ENCODE measurements around the gene REXO1. TPM values are rescaled to one million over a fixed set of nuclear protein-coding genes. Genes with fewer than 3 reads are reported as not detected.

The REXO1 gene
- total RNA-seq (2021) (48.9 to 61.1 TPM (median 50.1 TPM) in 3 replicates), Bru-seq, nascent RNA (percentile 55 among the genes with signal in this experiment)
- long read RNA-seq, experiment 1, full-length matches to known transcripts: 48 of 89 reads
- long read RNA-seq, experiment 1, partial matches to known transcripts: 25 of 89 reads
- long read RNA-seq, experiment 1, other reads (novel, unspliced or antisense): 16 of 89 reads
- long read RNA-seq, experiment 2, full-length matches to known transcripts: 11 of 48 reads
- long read RNA-seq, experiment 2, partial matches to known transcripts: 21 of 48 reads
- long read RNA-seq, experiment 2, other reads (novel, unspliced or antisense): 16 of 48 reads
- long read RNA-seq, experiment 3: 0 reads

DNA sequence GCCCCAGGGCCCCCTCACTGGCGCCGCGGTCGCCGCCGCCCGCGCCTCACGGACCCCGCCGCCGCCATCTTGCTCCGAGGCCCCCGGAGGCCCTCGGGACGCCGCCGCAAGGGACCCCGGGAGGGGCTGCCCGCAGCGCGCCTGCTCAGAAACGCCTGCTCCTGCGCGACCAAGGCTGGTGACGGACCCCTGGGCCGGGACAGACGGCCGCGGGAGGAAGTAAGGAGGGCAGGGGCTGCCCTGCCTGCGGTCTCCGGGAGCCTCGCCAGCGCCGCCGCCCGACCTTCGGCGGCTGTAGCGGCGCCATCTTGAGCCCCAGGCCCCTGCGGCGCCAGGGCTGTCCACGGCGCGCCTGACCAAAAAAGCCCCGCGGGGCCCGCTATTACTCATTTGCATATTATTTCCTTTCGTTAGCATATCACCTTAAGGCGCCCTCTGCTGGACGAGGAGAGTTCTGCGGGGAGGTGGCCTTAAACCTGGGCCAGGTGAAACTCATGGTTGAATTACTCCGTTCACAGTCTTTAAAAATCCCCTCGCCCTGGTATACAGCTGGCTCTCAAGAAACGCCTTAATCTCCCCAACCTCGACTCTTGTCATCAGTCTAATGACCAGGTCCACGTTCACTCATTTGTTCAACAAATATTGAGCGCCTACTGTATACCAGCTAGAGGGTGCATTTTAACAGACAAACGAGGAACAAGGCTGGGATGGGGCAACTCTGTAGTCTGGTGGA is at the start of gene REXO1:
TSS of gene REXO1 (minus strand) at position 85 of the 733 bp plus-strand sequence. CDS start 125 bp downstream, outside the sequence.
- ChIA-PET CTCF (interaction anchor here (0.7 to 2.3 kb wide), 5 partner anchors 9 to 130 kb away, joined by 3 to 20 read pairs (median 6); no protein-coding TSS in a partner anchor), POLR2A (no interaction called here)
- Mint-ChIP-seq H3K36me3 (no peaks in the 10 kb centered on the region), H3K4me1 (peaks cover 25% of the 10 kb centered on the region), H3K4me3 (peak within 1 kb of the TSS; percentile 93), H3K9me3 (no peaks in the 10 kb centered on the region), H3K27ac (peak within 1 kb of the TSS; percentile 97), H3K27me3 (ENCODE audit: low read depth) (no peaks in the 10 kb centered on the region)
- peak; percentile 46 for ATAC-seq
- DNase-seq (ENCODE audit: low spot score): peak; percentile 99
- TF ChIP-seq, protein P1, sequence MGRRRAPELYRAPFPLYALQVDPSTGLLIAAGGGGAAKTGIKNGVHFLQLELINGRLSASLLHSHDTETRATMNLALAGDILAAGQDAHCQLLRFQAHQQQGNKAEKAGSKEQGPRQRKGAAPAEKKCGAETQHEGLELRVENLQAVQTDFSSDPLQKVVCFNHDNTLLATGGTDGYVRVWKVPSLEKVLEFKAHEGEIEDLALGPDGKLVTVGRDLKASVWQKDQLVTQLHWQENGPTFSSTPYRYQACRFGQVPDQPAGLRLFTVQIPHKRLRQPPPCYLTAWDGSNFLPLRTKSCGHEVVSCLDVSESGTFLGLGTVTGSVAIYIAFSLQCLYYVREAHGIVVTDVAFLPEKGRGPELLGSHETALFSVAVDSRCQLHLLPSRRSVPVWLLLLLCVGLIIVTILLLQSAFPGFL (CRISPR knock-in tag; IDR thresholded peaks at IDR 0.05; ENCODE audit: borderline replicate concordance): no peak
- TF ChIP-seq, protein P2, sequence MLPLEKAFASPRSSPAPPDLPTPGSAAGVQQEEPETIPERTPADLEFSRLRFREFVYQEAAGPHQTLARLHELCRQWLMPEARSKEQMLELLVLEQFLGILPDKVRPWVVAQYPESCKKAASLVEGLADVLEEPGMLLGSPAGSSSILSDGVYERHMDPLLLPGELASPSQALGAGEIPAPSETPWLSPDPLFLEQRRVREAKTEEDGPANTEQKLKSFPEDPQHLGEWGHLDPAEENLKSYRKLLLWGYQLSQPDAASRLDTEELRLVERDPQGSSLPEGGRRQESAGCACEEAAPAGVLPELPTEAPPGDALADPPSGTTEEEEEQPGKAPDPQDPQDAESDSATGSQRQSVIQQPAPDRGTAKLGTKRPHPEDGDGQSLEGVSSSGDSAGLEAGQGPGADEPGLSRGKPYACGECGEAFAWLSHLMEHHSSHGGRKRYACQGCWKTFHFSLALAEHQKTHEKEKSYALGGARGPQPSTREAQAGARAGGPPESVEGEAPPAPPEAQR (CRISPR knock-in tag; IDR thresholded peaks at IDR 0.05): no peak
- TF ChIP-seq CBFB (CRISPR knock-in tag; IDR thresholded peaks at IDR 0.05; ENCODE audit: low read depth) (no peak), NFE2L1 (CRISPR knock-in tag; IDR thresholded peaks at IDR 0.05) (no peak), SP1 (CRISPR knock-in tag; conservative IDR thresholded peaks at IDR 0.05) (peak; percentile 73), ZNF423 (CRISPR knock-in tag; IDR thresholded peaks at IDR 0.05) (no peak), ZNF232 (CRISPR knock-in tag; IDR thresholded peaks at IDR 0.05) (no peak), FOXK1 (CRISPR knock-in tag; IDR thresholded peaks at IDR 0.05) (peak; percentile 67), FOXP4 (CRISPR knock-in tag; IDR thresholded peaks at IDR 0.05) (no peak), ARID4B (CRISPR knock-in tag; IDR thresholded peaks at IDR 0.05; ENCODE audit: borderline replicate concordance) (peak; percentile 38; the same call in 1 of the 2 replicates), ATF3 (CRISPR knock-in tag; conservative IDR thresholded peaks at IDR 0.05) (no peak), KAT7 (CRISPR knock-in tag; IDR thresholded peaks at IDR 0.05; ENCODE audit: borderline replicate concordance) (peak; percentile 83; the same call in 1 of the 2 replicates), TEAD4 (CRISPR knock-in tag; IDR thresholded peaks at IDR 0.05) (no peak), RELA (CRISPR knock-in tag; IDR thresholded peaks at IDR 0.05; ENCODE audit: borderline replicate concordance) (no peak), HMGXB4 (CRISPR knock-in tag; IDR thresholded peaks at IDR 0.05) (peak; percentile 89; the same call in 1 of the 2 replicates), ZNF121 (CRISPR knock-in tag; IDR thresholded peaks at IDR 0.05) (0 out of 2 replicates have a peak, but pooled peaks have one; percentile 25)
- TF ChIP-seq, protein P3, sequence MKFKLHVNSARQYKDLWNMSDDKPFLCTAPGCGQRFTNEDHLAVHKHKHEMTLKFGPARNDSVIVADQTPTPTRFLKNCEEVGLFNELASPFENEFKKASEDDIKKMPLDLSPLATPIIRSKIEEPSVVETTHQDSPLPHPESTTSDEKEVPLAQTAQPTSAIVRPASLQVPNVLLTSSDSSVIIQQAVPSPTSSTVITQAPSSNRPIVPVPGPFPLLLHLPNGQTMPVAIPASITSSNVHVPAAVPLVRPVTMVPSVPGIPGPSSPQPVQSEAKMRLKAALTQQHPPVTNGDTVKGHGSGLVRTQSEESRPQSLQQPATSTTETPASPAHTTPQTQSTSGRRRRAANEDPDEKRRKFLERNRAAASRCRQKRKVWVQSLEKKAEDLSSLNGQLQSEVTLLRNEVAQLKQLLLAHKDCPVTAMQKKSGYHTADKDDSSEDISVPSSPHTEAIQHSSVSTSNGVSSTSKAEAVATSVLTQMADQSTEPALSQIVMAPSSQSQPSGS (CRISPR knock-in tag; IDR thresholded peaks at IDR 0.05; ENCODE audit: borderline replicate concordance, low read depth): no peak
- TF ChIP-seq, protein P4, sequence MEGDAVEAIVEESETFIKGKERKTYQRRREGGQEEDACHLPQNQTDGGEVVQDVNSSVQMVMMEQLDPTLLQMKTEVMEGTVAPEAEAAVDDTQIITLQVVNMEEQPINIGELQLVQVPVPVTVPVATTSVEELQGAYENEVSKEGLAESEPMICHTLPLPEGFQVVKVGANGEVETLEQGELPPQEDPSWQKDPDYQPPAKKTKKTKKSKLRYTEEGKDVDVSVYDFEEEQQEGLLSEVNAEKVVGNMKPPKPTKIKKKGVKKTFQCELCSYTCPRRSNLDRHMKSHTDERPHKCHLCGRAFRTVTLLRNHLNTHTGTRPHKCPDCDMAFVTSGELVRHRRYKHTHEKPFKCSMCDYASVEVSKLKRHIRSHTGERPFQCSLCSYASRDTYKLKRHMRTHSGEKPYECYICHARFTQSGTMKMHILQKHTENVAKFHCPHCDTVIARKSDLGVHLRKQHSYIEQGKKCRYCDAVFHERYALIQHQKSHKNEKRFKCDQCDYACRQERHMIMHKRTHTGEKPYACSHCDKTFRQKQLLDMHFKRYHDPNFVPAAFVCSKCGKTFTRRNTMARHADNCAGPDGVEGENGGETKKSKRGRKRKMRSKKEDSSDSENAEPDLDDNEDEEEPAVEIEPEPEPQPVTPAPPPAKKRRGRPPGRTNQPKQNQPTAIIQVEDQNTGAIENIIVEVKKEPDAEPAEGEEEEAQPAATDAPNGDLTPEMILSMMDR (IDR thresholded peaks at IDR 0.05): peak; percentile 92
- TF ChIP-seq, protein P5, sequence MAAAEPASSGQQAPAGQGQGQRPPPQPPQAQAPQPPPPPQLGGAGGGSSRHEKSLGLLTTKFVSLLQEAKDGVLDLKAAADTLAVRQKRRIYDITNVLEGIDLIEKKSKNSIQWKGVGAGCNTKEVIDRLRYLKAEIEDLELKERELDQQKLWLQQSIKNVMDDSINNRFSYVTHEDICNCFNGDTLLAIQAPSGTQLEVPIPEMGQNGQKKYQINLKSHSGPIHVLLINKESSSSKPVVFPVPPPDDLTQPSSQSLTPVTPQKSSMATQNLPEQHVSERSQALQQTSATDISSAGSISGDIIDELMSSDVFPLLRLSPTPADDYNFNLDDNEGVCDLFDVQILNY (CRISPR knock-in tag; IDR thresholded peaks at IDR 0.05): 0 out of 2 replicates have a peak, but pooled peaks have one; percentile 20

All from WTC11 (cell line).